HG03280 (cell line): Measurements from ENCODE around the gene PGBD2.
A peak's percentile ranks its signal among the peaks of the same experiment; 100 is the strongest.
"Not testable (repeated sequence)": the region's sequence is repeated elsewhere in the genome, so short reads cannot be mapped to it uniquely, and the experiment has no call there.

Experiments
- ATAC-seq: cut with Tn5 transposase; IDR thresholded peaks from one replicate; pipeline ENCODE4 v1.9.1; 2021; ENCODE audit warnings: mild to moderate bottlenecking, moderate library complexity; ENCODE audit not compliant: unreplicated experiment

Gene PGBD2

DNA sequence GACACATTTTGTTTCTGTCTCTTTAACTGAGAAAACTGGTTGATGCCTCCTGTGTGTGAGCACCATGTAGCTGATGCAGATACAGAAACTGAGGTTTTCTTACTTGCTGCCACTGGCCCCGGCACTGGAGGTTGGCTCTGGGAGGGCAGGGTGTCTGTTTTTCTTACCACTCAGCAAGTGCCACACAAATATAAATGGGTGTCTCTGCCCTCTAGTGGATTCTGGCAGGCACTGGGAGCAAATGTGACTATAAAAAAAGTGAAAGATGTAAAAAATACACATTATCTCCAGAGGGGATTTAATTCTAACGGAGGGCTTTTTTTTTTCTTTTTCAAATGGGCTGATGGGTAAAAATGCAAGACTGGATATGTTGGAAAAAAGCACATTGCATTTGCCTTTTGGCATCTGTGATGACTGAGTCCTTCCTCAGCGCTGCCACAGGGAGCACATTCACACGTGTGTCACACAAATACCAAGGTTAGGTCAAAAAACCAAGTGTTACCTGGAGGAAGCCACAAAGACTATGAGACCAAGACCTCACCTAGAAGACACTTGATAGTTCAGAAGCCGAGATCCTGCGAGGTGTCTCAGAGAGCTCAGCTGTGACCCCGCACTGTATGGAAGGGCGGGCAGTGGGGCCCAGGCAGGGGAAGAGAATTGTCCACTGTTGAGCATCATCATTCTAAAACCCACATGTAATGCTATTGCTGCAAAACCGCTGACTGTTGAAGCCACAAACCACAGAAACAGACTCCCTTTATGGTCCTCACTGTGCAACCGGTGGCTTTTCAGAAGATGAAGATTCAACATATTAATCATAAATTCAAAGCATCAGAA is 18.9 kb downstream of the PGBD2 start:
- peak; percentile 99 for ATAC-seq

DNA sequence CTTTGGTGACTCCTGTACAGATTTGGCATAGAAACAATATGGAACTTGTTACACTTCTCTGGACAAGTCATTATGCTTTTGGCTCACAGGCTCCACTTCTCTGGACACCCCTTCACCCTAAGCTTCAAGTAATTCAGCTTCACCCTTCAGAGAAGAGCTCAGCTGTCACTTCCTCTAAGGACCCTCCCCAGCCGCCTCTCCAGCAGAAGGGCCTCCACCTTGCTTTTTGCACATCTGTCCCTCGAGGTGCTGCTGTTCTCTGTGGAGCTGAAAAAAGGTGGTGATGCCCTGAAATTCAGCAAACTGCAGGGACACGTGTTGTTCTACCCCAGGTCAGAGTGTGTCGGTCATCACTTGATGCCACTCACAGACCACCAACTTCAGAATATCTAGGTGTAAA is 19.8 kb downstream of the PGBD2 start:
- not testable (repeated sequence) for ATAC-seq

DNA sequence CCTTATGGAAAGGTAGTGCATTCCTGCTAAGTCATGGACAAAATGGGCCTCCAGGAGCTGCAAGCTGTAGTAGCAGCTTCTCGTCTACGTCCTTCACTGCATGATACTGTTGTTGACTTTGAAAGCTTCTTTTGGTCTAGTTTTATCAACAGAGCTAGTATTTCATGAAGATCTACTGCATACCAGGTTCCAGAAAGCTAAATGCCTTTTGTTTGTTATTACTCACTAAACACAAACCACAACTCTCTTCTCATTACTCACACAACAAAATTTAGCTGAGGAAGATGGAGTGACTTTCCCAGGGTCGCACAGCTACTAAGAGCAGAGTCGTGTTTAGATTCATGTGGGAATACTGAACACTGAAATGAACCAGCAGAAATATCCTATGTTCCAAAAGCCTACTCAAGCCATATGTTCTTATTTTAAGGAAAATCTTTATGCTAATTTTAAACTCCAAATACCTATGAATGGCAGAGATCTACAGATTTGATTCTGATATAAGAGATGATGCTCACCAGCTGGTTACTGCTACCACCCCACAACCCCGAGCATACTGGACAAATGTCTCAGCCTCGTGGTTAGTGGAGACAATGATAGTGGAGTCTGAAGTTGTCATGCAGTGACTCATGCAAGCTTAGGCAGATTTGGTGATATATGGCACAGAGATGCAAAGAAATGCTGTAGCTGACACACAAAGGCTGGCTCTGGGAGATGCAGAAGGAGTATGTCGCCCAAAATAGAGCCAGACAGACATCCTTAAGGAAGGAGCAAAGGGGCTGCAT is 20.6 kb downstream of the PGBD2 start:
- no peak for ATAC-seq

DNA sequence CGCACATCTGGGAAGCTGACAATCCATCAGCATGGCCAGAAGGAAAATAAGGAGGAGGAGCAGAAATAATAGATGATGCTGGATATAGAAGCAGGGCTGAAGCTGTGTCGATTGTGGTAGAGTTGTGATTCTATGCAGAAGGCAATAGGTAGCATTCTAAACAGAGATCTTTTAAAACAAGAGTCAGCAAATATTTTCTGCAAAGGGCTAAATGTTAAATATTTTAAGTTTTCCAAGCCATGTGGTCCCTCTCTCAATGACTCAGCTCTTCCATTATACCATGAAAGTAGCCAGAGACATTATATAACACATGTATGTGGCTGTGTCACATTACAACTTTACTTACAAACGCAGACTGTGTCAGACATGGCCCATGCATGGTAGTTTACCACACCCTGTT is 21.2 kb downstream of the PGBD2 start:
- ATAC-seq = not testable (repeated sequence)

DNA sequence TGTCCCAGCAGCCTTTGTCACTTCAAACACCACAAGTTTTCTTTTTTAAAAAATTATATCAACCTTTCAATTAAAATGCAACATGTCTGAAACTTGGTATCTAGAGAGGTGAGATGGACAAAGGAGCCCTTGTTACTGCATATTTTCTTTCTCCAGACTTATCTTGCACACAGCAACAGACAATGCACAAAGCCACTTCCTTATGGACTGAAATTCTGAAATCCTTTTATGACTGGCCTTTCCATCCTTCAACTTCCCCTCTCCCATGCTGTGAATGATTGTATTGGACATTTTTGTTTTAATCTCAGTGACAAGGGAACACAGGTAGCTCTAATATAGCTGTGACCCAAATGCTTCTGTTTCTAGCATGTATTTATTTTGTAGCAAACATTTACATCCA is 22.1 kb downstream of the PGBD2 start:
- not testable (repeated sequence) for ATAC-seq

DNA sequence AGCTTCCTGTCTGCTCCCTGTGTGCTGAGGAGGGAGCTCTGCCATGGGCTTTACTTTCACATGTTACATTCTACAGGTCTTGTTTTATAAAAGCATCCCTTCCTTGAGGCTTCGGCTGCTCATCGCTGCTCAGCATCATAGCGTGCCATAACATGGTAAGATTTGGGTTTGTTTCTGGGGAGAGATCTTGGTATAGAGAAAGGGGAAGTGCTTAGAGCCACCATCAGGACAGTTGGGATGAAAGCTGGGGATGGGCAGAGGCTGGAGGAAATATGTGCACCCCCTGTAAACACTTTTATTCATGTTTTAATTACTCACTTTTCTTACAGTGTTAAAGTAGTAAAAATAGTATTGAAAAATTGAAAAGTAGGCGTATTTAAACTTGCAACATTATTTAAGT is 24.0 kb downstream of the PGBD2 start:
- ATAC-seq = not testable (repeated sequence)

DNA sequence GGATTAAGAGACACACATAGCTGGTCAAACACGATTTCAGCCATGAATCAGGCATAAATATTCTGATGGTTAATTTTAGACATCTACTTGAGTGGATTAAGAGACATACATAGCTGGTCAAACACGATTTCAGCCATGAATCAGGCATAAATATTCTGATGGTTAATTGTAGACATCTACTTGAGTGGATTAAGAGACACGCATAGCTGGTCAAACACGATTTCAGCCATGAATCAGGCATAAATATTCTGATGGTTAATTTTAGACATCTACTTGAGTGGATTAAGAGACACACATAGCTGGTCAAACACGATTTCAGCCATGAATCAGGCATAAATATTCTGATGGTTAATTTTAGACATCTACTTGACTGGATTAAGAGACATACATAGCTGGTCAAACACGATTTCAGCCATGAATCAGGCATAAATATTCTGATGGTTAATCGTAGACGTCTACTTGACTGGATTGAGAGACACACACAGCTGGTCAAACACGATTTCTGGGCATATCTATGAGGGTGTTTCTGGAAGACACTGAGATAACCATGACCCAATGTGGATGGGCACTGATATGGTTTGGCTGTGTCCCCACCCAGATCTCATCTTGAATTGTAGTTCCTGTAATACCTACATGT is 32.3 kb downstream of the PGBD2 start:
- not testable (repeated sequence) for ATAC-seq

DNA sequence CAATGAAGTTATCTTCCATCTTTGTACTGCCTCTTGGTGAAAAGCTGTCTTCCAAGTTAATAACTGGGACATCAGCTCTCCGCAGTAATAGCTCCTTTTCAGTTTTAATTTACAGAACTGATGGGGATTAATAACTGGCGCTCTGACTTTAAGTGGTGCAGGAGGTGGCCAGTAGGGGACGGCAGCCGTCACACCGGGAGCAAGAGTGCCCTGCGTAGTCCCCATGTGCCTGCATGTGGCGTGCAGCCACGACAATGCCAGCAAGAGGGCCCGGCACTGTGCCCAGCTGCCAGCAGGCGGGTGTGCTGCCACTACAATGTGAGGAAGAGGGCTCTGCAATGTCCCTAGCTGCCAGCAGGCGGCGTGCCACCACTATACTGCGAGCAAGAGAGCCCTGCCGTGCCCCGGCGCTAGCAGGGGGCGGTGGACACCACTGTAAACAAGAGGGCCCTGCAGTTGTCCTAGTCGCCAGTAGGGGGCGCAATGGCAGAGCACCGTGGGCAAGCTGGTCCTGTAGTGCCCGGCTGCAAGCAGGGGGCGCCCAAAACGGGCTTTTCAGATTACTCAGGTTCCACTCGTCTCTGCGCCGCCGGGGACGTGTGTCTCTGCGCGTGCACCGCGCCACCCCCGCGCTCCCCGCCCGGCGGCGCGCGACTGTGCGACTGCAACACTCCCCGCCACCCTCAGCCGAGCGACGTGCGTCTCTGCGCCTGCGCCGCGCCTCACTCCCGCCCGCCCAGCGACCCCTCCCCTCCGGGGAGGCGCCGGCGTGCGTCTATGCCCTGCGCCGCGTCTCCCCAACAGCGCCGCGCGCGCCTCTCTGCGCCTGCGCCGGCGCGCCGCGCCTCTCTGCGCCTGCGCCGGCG is 38.3 kb downstream of the PGBD2 start:
- not testable (repeated sequence) for ATAC-seq

DNA sequence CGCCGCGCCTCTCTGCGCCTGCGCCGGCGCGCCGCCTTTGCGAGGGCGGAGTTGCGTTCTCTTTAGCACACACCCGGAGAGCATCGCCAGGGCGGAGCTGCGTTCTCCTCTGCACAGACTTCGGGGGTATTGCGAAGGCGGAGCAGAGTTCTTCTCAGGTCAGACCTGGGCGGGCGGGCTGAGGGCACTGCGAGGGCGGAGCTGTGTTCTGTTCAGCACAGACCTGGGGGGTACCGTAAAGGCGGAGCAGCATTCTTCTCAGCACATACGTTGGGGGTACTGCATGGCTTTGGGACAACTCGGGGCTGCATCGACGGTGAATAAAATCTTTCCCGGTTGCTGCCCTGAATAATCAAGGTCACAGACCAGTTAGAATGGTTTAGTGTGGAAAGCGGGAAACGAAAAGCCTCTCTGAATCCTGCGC is 39.0 kb downstream of the PGBD2 start:
- ATAC-seq = not testable (repeated sequence)

DNA sequence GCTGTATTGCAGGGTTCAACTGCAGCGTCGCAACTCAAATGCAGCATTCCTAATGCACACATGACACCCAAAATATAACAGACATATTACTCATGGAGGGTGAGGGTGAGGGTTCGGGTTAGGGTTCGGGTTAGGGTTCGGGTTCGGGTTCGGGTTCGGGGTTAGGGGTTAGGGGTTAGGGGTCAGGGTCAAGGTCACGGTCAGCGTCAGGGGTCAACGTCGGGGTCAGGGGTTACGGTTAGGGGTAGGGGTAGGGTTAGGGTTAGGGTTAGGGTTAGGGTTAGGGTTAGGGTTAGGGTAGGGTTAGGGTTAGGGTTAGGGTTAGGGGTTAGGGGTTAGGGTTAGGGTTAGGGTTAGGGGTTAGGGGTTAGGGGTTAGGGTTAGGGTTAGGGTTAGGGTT is 39.4 kb downstream of the PGBD2 start:
- not testable (repeated sequence) for ATAC-seq

DNA sequence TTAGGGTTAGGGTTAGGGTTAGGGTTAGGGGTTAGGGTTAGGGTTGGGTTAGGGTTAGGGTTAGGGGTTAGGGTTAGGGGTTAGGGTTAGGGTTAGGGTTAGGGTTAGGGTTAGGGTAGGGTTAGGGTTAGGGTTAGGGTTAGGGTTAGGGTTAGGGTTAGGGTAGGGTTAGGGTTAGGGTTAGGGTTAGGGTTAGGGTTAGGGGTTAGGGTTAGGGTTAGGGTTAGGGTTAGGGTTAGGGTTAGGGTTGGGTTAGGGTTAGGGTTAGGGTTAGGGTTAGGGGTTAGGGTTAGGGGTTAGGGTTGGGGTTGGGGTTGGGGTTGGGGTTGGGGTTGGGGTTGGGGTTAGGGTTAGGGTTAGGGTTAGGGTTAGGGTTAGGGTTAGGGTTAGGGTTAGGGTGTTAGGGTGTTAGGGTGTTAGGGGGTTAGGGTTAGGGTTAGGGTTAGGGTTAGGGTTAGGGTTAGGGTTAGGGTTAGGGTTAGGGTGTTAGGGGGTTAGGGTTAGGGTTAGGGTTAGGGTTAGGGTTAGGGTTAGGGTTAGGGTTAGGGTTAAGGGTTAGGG is 39.9 kb downstream of the PGBD2 start:
- not testable (repeated sequence) for ATAC-seq
